GM12878 (cell line): Measurements from ENCODE around the gene KLRK1. TPM values are rescaled to one million over a fixed set of nuclear protein-coding genes. Genes with fewer than 3 reads are reported as not detected.

ENCODE experiments used
- BACH1 ChIP-seq: fragments of 450-650 bp; IDR thresholded peaks from 2 replicates; pipeline ENCODE4 v1.6.1; 2017; ENCODE audit warnings: mild to moderate bottlenecking, borderline replicate concordance
- FOXM1 ChIP-seq: IDR thresholded peaks from 2 replicates; pipeline ENCODE4 v1.6.1; 2012; ENCODE audit warnings: low read depth, mild to moderate bottlenecking, inconsistent platforms, low read length, moderate library complexity
- HDAC6 ChIP-seq: fragments of 200-600 bp; sonication (generic); IDR thresholded peaks from one replicate; pipeline ENCODE4 v1.8.0; 2017; ENCODE audit warnings: antibody characterized with exemption; ENCODE audit not compliant: unreplicated experiment
- IRF4 ChIP-seq: IDR thresholded peaks from 2 replicates; pipeline ENCODE4 v1.6.1; 2011; ENCODE audit warnings: low read depth, low read length
- MEF2A ChIP-seq: IDR thresholded peaks from 2 replicates; pipeline ENCODE4 v1.6.1; 2011; ENCODE audit warnings: low read depth, mild to moderate bottlenecking, low read length, moderate library complexity; ENCODE audit not compliant: insufficient read depth
- RBBP5 ChIP-seq: fragments of 200-600 bp; sonication (generic); conservative IDR thresholded peaks from 2 replicates; pipeline ENCODE4 v1.6.1; 2016
- RUNX3 ChIP-seq: IDR thresholded peaks from 2 replicates; pipeline ENCODE4 v1.6.1; 2012; ENCODE audit warnings: low read length, inconsistent platforms
- YBX1 ChIP-seq: fragments of 450-650 bp; IDR thresholded peaks from 2 replicates; pipeline ENCODE4 v1.6.1; 2016; ENCODE audit warnings: antibody characterized with exemption
- polyA plus RNA-seq, 11 experiments: library from polyadenylated mRNA; depleted of rRNA in 4 of 11; unstranded in 6 of 11; stranded (reverse) in 5 of 11; fragments of >200 nt; fragmentation: Nextera tagmentation in 4 of 11; fragmentation: Illumina TruSeq in 1 of 11; extraction: Ambion mirVana in 4 of 11; extraction: Trizol in 1 of 11; gene quantifications; 1 replicate in 1 of 11; 2 replicates in 10 of 11; pipeline versions ENCODE4 v1.2.1 to v1.2.3, GENCODE V29; 2011 to 2016; ENCODE audit warnings: inconsistent platforms in 2 of 11, missing spikeins in 2 of 11, low read depth in 1 of 11
- total RNA-seq, 4 experiments: library from RNA; depleted of rRNA in 3 of 4; stranded (reverse); fragments of >200 nt in 3 of 4; fragmentation: Illumina TruSeq in 1 of 4; extraction: Trizol in 1 of 4; gene quantifications; 2 replicates each; pipeline versions ENCODE4 v1.2.1 to v1.2.3, GENCODE V29; 2013 to 2021
- TF ChIP-seq, protein P1 (sequence below): IDR thresholded peaks from 2 replicates; pipeline ENCODE4 v1.6.1; 2011; ENCODE audit warnings: borderline replicate concordance, low read depth, mild to moderate bottlenecking, moderate library complexity, low read length; ENCODE audit not compliant: insufficient read depth, poor library complexity, severe bottlenecking
- TF ChIP-seq, protein P2 (sequence below): fragments of 450-650 bp; IDR thresholded peaks from 2 replicates; pipeline ENCODE4 v1.6.1; 2016; ENCODE audit warnings: mild to moderate bottlenecking, moderate library complexity, borderline replicate concordance
- TF ChIP-seq, protein P3 (sequence below): IDR thresholded peaks from 2 replicates; pipeline ENCODE4 v1.6.1; 2011; ENCODE audit warnings: borderline replicate concordance, low read depth, mild to moderate bottlenecking, moderate library complexity, mixed read lengths, low read length; ENCODE audit not compliant: insufficient read depth; ENCODE audit errors: extremely low read length
- TF ChIP-seq, protein P4 (sequence below): fragments of 150-350 bp; IDR thresholded peaks from 2 replicates; pipeline ENCODE4 v1.6.1; 2014; ENCODE audit warnings: mild to moderate bottlenecking, low read depth, low read length
- TF ChIP-seq, protein P5 (sequence below): IDR thresholded peaks from 2 replicates; pipeline ENCODE4 v1.6.1; 2012; ENCODE audit warnings: mild to moderate bottlenecking, low read depth, low read length
- TF ChIP-seq, protein P6 (sequence below): fragments of 450-650 bp; IDR thresholded peaks from 2 replicates; pipeline ENCODE4 v1.6.1; 2017; ENCODE audit warnings: low read depth, mild to moderate bottlenecking, moderate library complexity

The KLRK1 gene
- total and polyA plus RNA-seq, 10 of the 15 experiments (the other 5 are each of a cell fraction or from before 2014, with no cell fraction given) = 0.27 to 2.0 (median 0.99) TPM

DNA sequence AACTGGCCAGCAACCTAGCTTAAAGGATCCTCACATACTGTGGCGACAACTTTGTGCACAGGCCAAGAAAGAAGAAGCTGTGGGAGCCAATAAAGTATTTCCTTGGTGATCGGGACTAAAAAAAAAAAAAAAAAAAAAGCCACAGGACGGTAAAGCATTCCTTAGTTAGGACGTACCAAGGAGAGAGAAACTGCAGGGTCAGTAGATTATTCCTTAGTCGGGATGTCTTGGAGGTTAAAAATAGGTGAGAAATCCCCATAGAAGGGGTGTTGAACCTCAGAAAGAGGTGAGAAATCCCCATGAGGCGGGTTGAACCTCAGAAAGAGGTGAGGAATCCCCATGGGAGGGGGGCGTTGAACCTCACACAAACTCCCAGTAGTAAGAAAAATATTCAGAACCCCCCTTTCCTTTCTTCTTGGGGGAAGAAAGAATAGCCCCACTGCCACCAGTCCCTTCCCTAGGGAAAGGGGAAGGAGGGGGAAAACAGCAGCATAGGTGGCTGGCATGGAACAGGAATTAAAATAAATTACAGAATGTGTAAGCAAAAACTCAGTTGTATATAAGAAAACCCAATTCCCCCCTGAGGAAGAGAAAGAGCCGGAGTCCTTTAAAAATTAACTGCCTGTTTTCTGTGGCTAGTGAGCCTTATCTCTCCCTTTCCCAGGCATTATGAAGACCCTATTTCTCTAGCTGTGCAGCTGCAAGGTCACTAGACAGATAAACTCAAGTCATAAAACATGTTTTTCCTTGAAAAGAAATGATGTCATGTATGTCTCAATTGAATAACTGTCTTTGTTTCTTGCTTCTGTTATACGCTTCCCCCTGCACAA is 26.8 kb downstream of the KLRK1 start (continued):
- TF ChIP-seq, protein P1, sequence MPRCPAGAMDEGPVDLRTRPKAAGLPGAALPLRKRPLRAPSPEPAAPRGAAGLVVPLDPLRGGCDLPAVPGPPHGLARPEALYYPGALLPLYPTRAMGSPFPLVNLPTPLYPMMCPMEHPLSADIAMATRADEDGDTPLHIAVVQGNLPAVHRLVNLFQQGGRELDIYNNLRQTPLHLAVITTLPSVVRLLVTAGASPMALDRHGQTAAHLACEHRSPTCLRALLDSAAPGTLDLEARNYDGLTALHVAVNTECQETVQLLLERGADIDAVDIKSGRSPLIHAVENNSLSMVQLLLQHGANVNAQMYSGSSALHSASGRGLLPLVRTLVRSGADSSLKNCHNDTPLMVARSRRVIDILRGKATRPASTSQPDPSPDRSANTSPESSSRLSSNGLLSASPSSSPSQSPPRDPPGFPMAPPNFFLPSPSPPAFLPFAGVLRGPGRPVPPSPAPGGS = no peak
- TF ChIP-seq IRF4 (0 out of 2 replicates have a peak, but pooled peaks have one; percentile 7), YBX1 (no peak), BACH1 (no peak), RUNX3 (peak; percentile 82), MEF2A (no peak), FOXM1 (peak; percentile 32; the same call in 1 of the 2 replicates), RBBP5 (no peak), HDAC6 (no peak)
- TF ChIP-seq, protein P2, sequence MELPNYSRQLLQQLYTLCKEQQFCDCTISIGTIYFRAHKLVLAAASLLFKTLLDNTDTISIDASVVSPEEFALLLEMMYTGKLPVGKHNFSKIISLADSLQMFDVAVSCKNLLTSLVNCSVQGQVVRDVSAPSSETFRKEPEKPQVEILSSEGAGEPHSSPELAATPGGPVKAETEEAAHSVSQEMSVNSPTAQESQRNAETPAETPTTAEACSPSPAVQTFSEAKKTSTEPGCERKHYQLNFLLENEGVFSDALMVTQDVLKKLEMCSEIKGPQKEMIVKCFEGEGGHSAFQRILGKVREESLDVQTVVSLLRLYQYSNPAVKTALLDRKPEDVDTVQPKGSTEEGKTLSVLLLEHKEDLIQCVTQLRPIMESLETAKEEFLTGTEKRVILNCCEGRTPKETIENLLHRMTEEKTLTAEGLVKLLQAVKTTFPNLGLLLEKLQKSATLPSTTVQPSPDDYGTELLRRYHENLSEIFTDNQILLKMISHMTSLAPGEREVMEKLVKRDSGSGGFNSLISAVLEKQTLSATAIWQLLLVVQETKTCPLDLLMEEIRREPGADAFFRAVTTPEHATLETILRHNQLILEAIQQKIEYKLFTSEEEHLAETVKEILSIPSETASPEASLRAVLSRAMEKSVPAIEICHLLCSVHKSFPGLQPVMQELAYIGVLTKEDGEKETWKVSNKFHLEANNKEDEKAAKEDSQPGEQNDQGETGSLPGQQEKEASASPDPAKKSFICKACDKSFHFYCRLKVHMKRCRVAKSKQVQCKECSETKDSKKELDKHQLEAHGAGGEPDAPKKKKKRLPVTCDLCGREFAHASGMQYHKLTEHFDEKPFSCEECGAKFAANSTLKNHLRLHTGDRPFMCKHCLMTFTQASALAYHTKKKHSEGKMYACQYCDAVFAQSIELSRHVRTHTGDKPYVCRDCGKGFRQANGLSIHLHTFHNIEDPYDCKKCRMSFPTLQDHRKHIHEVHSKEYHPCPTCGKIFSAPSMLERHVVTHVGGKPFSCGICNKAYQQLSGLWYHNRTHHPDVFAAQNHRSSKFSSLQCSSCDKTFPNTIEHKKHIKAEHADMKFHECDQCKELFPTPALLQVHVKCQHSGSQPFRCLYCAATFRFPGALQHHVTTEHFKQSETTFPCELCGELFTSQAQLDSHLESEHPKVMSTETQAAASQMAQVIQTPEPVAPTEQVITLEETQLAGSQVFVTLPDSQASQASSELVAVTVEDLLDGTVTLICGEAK = no peak; the same call in 1 of the 2 replicates
- TF ChIP-seq, protein P3, sequence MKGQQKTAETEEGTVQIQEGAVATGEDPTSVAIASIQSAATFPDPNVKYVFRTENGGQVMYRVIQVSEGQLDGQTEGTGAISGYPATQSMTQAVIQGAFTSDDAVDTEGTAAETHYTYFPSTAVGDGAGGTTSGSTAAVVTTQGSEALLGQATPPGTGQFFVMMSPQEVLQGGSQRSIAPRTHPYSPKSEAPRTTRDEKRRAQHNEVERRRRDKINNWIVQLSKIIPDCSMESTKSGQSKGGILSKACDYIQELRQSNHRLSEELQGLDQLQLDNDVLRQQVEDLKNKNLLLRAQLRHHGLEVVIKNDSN = no peak
- TF ChIP-seq, protein P4, sequence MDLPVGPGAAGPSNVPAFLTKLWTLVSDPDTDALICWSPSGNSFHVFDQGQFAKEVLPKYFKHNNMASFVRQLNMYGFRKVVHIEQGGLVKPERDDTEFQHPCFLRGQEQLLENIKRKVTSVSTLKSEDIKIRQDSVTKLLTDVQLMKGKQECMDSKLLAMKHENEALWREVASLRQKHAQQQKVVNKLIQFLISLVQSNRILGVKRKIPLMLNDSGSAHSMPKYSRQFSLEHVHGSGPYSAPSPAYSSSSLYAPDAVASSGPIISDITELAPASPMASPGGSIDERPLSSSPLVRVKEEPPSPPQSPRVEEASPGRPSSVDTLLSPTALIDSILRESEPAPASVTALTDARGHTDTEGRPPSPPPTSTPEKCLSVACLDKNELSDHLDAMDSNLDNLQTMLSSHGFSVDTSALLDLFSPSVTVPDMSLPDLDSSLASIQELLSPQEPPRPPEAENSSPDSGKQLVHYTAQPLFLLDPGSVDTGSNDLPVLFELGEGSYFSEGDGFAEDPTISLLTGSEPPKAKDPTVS = no peak
- TF ChIP-seq, protein P5, sequence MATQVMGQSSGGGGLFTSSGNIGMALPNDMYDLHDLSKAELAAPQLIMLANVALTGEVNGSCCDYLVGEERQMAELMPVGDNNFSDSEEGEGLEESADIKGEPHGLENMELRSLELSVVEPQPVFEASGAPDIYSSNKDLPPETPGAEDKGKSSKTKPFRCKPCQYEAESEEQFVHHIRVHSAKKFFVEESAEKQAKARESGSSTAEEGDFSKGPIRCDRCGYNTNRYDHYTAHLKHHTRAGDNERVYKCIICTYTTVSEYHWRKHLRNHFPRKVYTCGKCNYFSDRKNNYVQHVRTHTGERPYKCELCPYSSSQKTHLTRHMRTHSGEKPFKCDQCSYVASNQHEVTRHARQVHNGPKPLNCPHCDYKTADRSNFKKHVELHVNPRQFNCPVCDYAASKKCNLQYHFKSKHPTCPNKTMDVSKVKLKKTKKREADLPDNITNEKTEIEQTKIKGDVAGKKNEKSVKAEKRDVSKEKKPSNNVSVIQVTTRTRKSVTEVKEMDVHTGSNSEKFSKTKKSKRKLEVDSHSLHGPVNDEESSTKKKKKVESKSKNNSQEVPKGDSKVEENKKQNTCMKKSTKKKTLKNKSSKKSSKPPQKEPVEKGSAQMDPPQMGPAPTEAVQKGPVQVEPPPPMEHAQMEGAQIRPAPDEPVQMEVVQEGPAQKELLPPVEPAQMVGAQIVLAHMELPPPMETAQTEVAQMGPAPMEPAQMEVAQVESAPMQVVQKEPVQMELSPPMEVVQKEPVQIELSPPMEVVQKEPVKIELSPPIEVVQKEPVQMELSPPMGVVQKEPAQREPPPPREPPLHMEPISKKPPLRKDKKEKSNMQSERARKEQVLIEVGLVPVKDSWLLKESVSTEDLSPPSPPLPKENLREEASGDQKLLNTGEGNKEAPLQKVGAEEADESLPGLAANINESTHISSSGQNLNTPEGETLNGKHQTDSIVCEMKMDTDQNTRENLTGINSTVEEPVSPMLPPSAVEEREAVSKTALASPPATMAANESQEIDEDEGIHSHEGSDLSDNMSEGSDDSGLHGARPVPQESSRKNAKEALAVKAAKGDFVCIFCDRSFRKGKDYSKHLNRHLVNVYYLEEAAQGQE = no peak
- TF ChIP-seq, protein P6, sequence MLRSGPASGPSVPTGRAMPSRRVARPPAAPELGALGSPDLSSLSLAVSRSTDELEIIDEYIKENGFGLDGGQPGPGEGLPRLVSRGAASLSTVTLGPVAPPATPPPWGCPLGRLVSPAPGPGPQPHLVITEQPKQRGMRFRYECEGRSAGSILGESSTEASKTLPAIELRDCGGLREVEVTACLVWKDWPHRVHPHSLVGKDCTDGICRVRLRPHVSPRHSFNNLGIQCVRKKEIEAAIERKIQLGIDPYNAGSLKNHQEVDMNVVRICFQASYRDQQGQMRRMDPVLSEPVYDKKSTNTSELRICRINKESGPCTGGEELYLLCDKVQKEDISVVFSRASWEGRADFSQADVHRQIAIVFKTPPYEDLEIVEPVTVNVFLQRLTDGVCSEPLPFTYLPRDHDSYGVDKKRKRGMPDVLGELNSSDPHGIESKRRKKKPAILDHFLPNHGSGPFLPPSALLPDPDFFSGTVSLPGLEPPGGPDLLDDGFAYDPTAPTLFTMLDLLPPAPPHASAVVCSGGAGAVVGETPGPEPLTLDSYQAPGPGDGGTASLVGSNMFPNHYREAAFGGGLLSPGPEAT = peak; percentile 79; the same call in 1 of the 2 replicates
